GM21381 (cell line): ENCODE measurements around the gene NRXN3.

Source experiments
- ATAC-seq: cut with Tn5 transposase; IDR thresholded peaks from one replicate; pipeline ENCODE4 v1.9.1; 2021; ENCODE audit warnings: mild to moderate bottlenecking, moderate library complexity; ENCODE audit not compliant: unreplicated experiment

The NRXN3 gene

GRCh38 chr14:78863143-78863542 is 693.0 kb downstream of the NRXN3 start:
- ATAC-seq = no peak

- no peak for ATAC-seq
Observed at GRCh38 chr14:78872837-78873236, 702.7 kb downstream of the NRXN3 start.

- ATAC-seq = no peak
Observed at GRCh38 chr14:78873581-78873980, 703.4 kb downstream of the NRXN3 start.

GRCh38 chr14:78875049-78875448 is 704.9 kb downstream of the NRXN3 start:
- ATAC-seq = no peak

- no peak for ATAC-seq
Observed at GRCh38 chr14:78885884-78886283, 715.7 kb downstream of the NRXN3 start.

- no peak for ATAC-seq
Observed at GRCh38 chr14:78897443-78897842, 727.3 kb downstream of the NRXN3 start.

- ATAC-seq = no peak
Observed at GRCh38 chr14:78902010-78902623, 731.9 kb downstream of the NRXN3 start.

GRCh38 chr14:78904094-78904493 is 733.9 kb downstream of the NRXN3 start:
- ATAC-seq = no peak

- ATAC-seq = no peak
Observed at GRCh38 chr14:78917462-78917861, 747.3 kb downstream of the NRXN3 start.

- ATAC-seq = no peak
Observed at GRCh38 chr14:78921856-78922255, 751.7 kb downstream of the NRXN3 start.

- no peak for ATAC-seq
Observed at GRCh38 chr14:78927261-78927660, 757.1 kb downstream of the NRXN3 start.

- ATAC-seq = no peak
Observed at GRCh38 chr14:78933166-78933565, 763.0 kb downstream of the NRXN3 start.

GRCh38 chr14:78933948-78934524 is 763.9 kb downstream of the NRXN3 start:
- ATAC-seq = no peak

- no peak for ATAC-seq
Observed at GRCh38 chr14:78946949-78947348, 776.8 kb downstream of the NRXN3 start.

- ATAC-seq = no peak
Observed at GRCh38 chr14:78947681-78948080, 777.5 kb downstream of the NRXN3 start.

GRCh38 chr14:78950649-78951048 is 780.5 kb downstream of the NRXN3 start:
- ATAC-seq = no peak

- no peak for ATAC-seq
Observed at GRCh38 chr14:78951602-78952001, 781.4 kb downstream of the NRXN3 start.

- ATAC-seq = peak; percentile 87
Observed at GRCh38 chr14:78959674-78960264, 789.6 kb downstream of the NRXN3 start.

GRCh38 chr14:78967111-78967809 is 797.1 kb downstream of the NRXN3 start:
- ATAC-seq = no peak

GRCh38 chr14:78968265-78968664 is 798.1 kb downstream of the NRXN3 start:
- ATAC-seq = no peak

GRCh38 chr14:78970677-78971076 is 800.5 kb downstream of the NRXN3 start:
- no peak for ATAC-seq

GRCh38 chr14:78972440-78972839 is 802.3 kb downstream of the NRXN3 start:
- ATAC-seq = no peak
